Left lung (tissue), 10 donors: Measurements from ENCODE around the gene TMEM156. TPM values are rescaled to one million over a fixed set of nuclear protein-coding genes. Genes with fewer than 3 reads are reported as not detected.

Experiments
- ATAC-seq: fragments of 200-7000 bp; cut with Tn5 transposase; one replicate; pipeline ENCODE4 v1.9.1; 2020; ENCODE audit warnings: moderate library complexity
- DNase-seq, 4 donors: peaks; one replicate each; pipeline ENCODE4 v3.0.0-alpha.2; 2013 to 2020
- H3K27ac ChIP-seq, 2 donors: fragments of 200-600 bp; sonication (generic) in 1 of 2; one replicate each; pipeline versions ENCODE4 v1.5.0 to v1.8.0; 2020 to 2021
- H3K27me3 ChIP-seq, 2 donors: fragments of 200-600 bp; sonication (generic) in 1 of 2; one replicate each; pipeline versions ENCODE4 v1.5.0 to v1.8.0; 2020 to 2021
- H3K36me3 ChIP-seq, 2 donors: fragments of 200-600 bp; sonication (generic) in 1 of 2; one replicate each; pipeline versions ENCODE4 v1.5.0 to v1.8.0; 2020 to 2021
- H3K4me1 ChIP-seq, 2 donors: fragments of 200-600 bp; one replicate each; pipeline ENCODE4 v1.8.0; 2021
- H3K4me3 ChIP-seq, 2 donors: fragments of 200-600 bp; sonication (generic) in 1 of 2; one replicate each; pipeline versions ENCODE4 v1.5.0 to v1.8.0; 2020 to 2021; ENCODE audit warnings: mild to moderate bottlenecking in 1 of 2
- H3K9me3 ChIP-seq, 2 donors: fragments of 200-600 bp; sonication (generic) in 1 of 2; one replicate each; pipeline versions ENCODE4 v1.5.0 to v1.8.0; 2020 to 2021
- CTCF ChIP-seq, 2 donors: fragments of 200-600 bp; sonication (generic) in 1 of 2; IDR thresholded peaks; one replicate each; pipeline versions ENCODE4 v1.5.0 to v1.8.0; 2021; ENCODE audit warnings: antibody characterized with exemption in 2 of 2
- intact Hi-C, 2 donors: fragments of 100-400 bp; cut with DNase I; formaldehyde crosslinking; loops; one replicate each; pipeline versions ENCODE4 v1.11.2 to v1.14.2; 2022
- polyA plus RNA-seq, 6 donors: library from polyadenylated mRNA; unstranded; fragments of 120-200 nt; gene quantifications; one replicate each; pipeline ENCODE4 v1.2.1, GENCODE V29; 2013; ENCODE audit not compliant: insufficient read length in 6 of 6
- total RNA-seq, 2 donors: library from RNA; stranded (reverse); fragmentation: NEBNext Ultra II Directional; extraction: Animal tissue kit (Norgen Biotek cat#: 25700); gene quantifications; one replicate each; pipeline ENCODE4 v1.2.1, GENCODE V29; 2021
- donor health status: DM: no; HTN: yes; CAD: no.
- donor health status: DM: no; HTN: no; CAD: no.

The TMEM156 gene
- total and polyA plus RNA-seq, 8 donors = 0.29 to 1.8 (median 0.95) TPM; not detected in 1

- H3K27ac ChIP-seq = no peak overlapping the region
- no peaks in the 10 kb centered on the region for H3K27me3 ChIP-seq
- intact Hi-C loops = no loop called here
- no peaks in the 10 kb centered on the region for H3K9me3 ChIP-seq
- H3K36me3 ChIP-seq = peaks cover 3 to 92% of the 10 kb centered on the region in 2 donors
- no peaks in the 10 kb centered on the region for H3K4me1 ChIP-seq
- TF ChIP-seq CTCF (IDR thresholded peaks at IDR 0.05) = no peak
- ATAC-seq = no peak
- DNase-seq = no peak
- no peak overlapping the region for H3K4me3 ChIP-seq
These were observed 103.2 kb downstream of the TMEM156 start for GRCh38 chr4:38928974-38929373.

- Histone ChIP-seq H3K36me3 (peaks cover 3 to 92% of the 10 kb centered on the region in 2 donors), H3K27ac (no peak overlapping the region), H3K9me3 (no peaks in the 10 kb centered on the region), H3K4me3 (no peak overlapping the region), H3K4me1 (no peaks in the 10 kb centered on the region), H3K27me3 (no peaks in the 10 kb centered on the region)
- no peak for TF ChIP-seq CTCF (IDR thresholded peaks at IDR 0.05)
- intact Hi-C loops = no loop called here
- ATAC-seq = no peak
- no peak for DNase-seq
These were observed 103.6 kb downstream of the TMEM156 start for GRCh38 chr4:38928568-38928967.

- no peaks in the 10 kb centered on the region for H3K27me3 ChIP-seq
- no peak overlapping the region for H3K27ac ChIP-seq
- peaks cover 0 to 92% of the 10 kb centered on the region in 2 donors for H3K36me3 ChIP-seq
- no peaks in the 10 kb centered on the region for H3K4me1 ChIP-seq
- no peak for DNase-seq
- intact Hi-C loops = no loop called here
- H3K4me3 ChIP-seq = no peak overlapping the region
- no peak for ATAC-seq
- no peaks in the 10 kb centered on the region for H3K9me3 ChIP-seq
- TF ChIP-seq CTCF (IDR thresholded peaks at IDR 0.05) = no peak
These were observed 105.3 kb downstream of the TMEM156 start for GRCh38 chr4:38926896-38927295.

- Histone ChIP-seq H3K9me3 (no peaks in the 10 kb centered on the region), H3K27ac (no peak overlapping the region), H3K36me3 (peaks cover 0 to 91% of the 10 kb centered on the region in 2 donors), H3K4me1 (peaks cover 0 to 4% of the 10 kb centered on the region in 2 donors), H3K4me3 (no peak overlapping the region), H3K27me3 (no peaks in the 10 kb centered on the region)
- TF ChIP-seq CTCF (IDR thresholded peaks at IDR 0.05) = no peak
- ATAC-seq (no peak), DNase-seq (peak in 1 of 4 donors; percentile 18)
- intact Hi-C loops = no loop called here
These were observed 106.5 kb downstream of the TMEM156 start for GRCh38 chr4:38925492-38926413.

- no peak for DNase-seq
- H3K9me3 ChIP-seq = no peaks in the 10 kb centered on the region
- H3K36me3 ChIP-seq = peaks cover 0 to 91% of the 10 kb centered on the region in 2 donors
- H3K4me1 ChIP-seq = peaks cover 0 to 5% of the 10 kb centered on the region in 2 donors
- no peaks in the 10 kb centered on the region for H3K27me3 ChIP-seq
- no peak overlapping the region for H3K27ac ChIP-seq
- TF ChIP-seq CTCF (IDR thresholded peaks at IDR 0.05) = no peak
- no peak overlapping the region for H3K4me3 ChIP-seq
- intact Hi-C loops = no loop called here
- ATAC-seq = no peak
These were observed 107.9 kb downstream of the TMEM156 start for GRCh38 chr4:38924353-38924752.
